Small intestine (tissue), 7 donors: ENCODE measurements around the gene DMKN. TPM values are rescaled to one million over a fixed set of nuclear protein-coding genes. Genes with fewer than 3 reads are reported as not detected.

ENCODE experiments used
- DNase-seq, 2 donors: peaks; one replicate each; pipeline versions ENCODE4 v3.0.0 to v3.0.0-alpha.2; 2013
- FAIRE-seq: peaks from 2 replicates; lab custom pipeline; 2012; peaks lifted over from hg19 to GRCh38; lab: Jason Lieb, UNC
- H3K27ac ChIP-seq, 3 donors: one replicate each; pipeline ENCODE4 v1.5.1; 2013; ENCODE audit warnings: low read length in 2 of 3, mild to moderate bottlenecking in 2 of 3, control low read depth in 1 of 3, inconsistent platforms in 1 of 3, low read depth in 1 of 3, moderate library complexity in 1 of 3
- H3K27me3 ChIP-seq, 3 donors: one replicate each; pipeline ENCODE4 v1.6.1; 2013; ENCODE audit warnings: low read length in 3 of 3, inconsistent platforms in 1 of 3; ENCODE audit not compliant: control insufficient read depth in 3 of 3, insufficient read depth in 3 of 3
- H3K36me3 ChIP-seq, 3 donors: one replicate each; pipeline ENCODE4 v1.6.1; 2013; ENCODE audit warnings: low read length in 3 of 3, inconsistent platforms in 1 of 3, low read depth in 1 of 3, mild to moderate bottlenecking in 1 of 3, moderate library complexity in 1 of 3; ENCODE audit not compliant: control insufficient read depth in 3 of 3, insufficient read depth in 2 of 3
- H3K4me1 ChIP-seq, 3 donors: one replicate each; pipeline ENCODE4 v1.6.1; 2013; ENCODE audit warnings: low read length in 2 of 3, inconsistent platforms in 1 of 3, low read depth in 1 of 3, mild to moderate bottlenecking in 1 of 3, moderate library complexity in 1 of 3; ENCODE audit not compliant: control insufficient read depth in 3 of 3, insufficient read depth in 2 of 3
- H3K4me3 ChIP-seq, 3 donors: one replicate each; pipeline ENCODE4 v1.5.1; 2013; ENCODE audit warnings: low read length in 3 of 3, control low read depth in 1 of 3, inconsistent platforms in 1 of 3, low read depth in 1 of 3, mild to moderate bottlenecking in 1 of 3, moderate library complexity in 1 of 3
- H3K9me3 ChIP-seq, 2 donors: one replicate each; pipeline ENCODE4 v1.6.1; 2013; ENCODE audit warnings: low read depth in 1 of 2, low read length in 1 of 2; ENCODE audit not compliant: control insufficient read depth in 2 of 2, insufficient read depth in 1 of 2
- WGBS, 3 donors: extraction: QIAGEN DNeasy Blood & Tissue Kit; methylation state at CpG; one replicate each; pipeline ENCODE4 v1.1.7; 2013; 5-methylcytosine and 5-hydroxymethylcytosine counted together
- polyA plus RNA-seq, 4 donors: library from polyadenylated mRNA; stranded (reverse) in 3 of 4; unstranded in 1 of 4; fragments of 200-250 nt in 3 of 4; fragments of 120-200 nt in 1 of 4; gene quantifications; one replicate each; pipeline versions ENCODE4 v1.2.1 to v1.2.3, GENCODE V29; 2013
- donor health status: healthy with polysubstance abuse.
- donor health status: control.
- donor health status: control.
- donor health status: Bipolar disorder and iron deficiency.
- donor health status: healthy.

DMKN gene
- polyA plus RNA-seq, 4 donors, result 4.7 to 36.9 (median 7.6) TPM; not detected in 1

GRCh38 chr19:35454663-35455062 is 58.8 kb downstream of the DMKN start:
- no peak for FAIRE-seq

GRCh38 chr19:35451338-35452096 is 61.9 kb downstream of the DMKN start:
- Histone ChIP-seq H3K36me3 (no peaks in the 10 kb centered on the region), H3K27me3 (peaks cover 0 to 4% (median 3%) of the 10 kb centered on the region in 3 donors), H3K4me3 (no peak overlapping the region), H3K27ac (no peak overlapping the region), H3K9me3 (no peaks in the 10 kb centered on the region), H3K4me1 (peaks cover 0 to 24% (median 8%) of the 10 kb centered on the region in 3 donors)
- FAIRE-seq (no peak), DNase-seq (no peak)
- WGBS, 3 donors, result 71 to 80% (median 80%) methylated on average over 7 of the region's 7 CpGs

More at GRCh38 chr19:35454663-35455062, 58.8 kb downstream of the DMKN start:
- 77 to 87% (median 83%) methylated on average over 2 of the region's 2 CpGs for WGBS, 3 donors
- H3K27me3 ChIP-seq, result peaks cover 0 to 3% (median 0%) of the 10 kb centered on the region in 3 donors
- no peak overlapping the region for H3K4me3 ChIP-seq
- DNase-seq, result no peak
- H3K4me1 ChIP-seq, result peaks cover 0 to 14% (median 9%) of the 10 kb centered on the region in 3 donors
- H3K36me3 ChIP-seq, result no peaks in the 10 kb centered on the region
- no peaks in the 10 kb centered on the region for H3K9me3 ChIP-seq
- H3K27ac ChIP-seq, result no peak overlapping the region

- WGBS, 3 donors, result 28 to 60% (median 40%) methylated on average over 27 of the region's 27 CpGs
- FAIRE-seq, result no peak
- peak; percentile 61 to 65 for DNase-seq
- Histone ChIP-seq H3K27me3 (peaks cover 0 to 4% (median 3%) of the 10 kb centered on the region in 3 donors), H3K4me1 (peaks cover 0 to 24% (median 8%) of the 10 kb centered on the region in 3 donors), H3K9me3 (no peaks in the 10 kb centered on the region), H3K27ac (peak overlapping the region in 2 of 3 donors; percentile 50 to 71), H3K36me3 (no peaks in the 10 kb centered on the region), H3K4me3 (no peak overlapping the region)
These were observed 63.9 kb downstream of the DMKN start for GRCh38 chr19:35449359-35450043.

GRCh38 chr19:35447606-35448469 is 65.6 kb downstream of the DMKN start, which contains the start of gene FFAR2:
TSS of gene FFAR2 (plus strand) at chr19:35448257. CDS start at chr19:35449715, 1,458 bp downstream.
- no peak within 1 kb of the TSS for H3K4me3 ChIP-seq
- peak within 1 kb of the TSS in 2 of 3 donors; percentile 50 to 71 for H3K27ac ChIP-seq
- H3K9me3 ChIP-seq, result no peaks in the 10 kb centered on the region
- H3K27me3 ChIP-seq, result peaks cover 0 to 4% (median 3%) of the 10 kb centered on the region in 3 donors
- DNase-seq, result no peak
- 86 to 87% (median 87%) methylated on average over 12 of the region's 12 CpGs for WGBS, 3 donors
- no peaks in the 10 kb centered on the region for H3K36me3 ChIP-seq
- peaks cover 0 to 24% (median 8%) of the 10 kb centered on the region in 3 donors for H3K4me1 ChIP-seq
- no peak for FAIRE-seq

Other genes starting within 250 kb of the DMKN start
- 100 to 1,000 TPM in 2 of 4 donors, 10 to 100 TPM in 2; 74.7 to 127 (median 109) TPM for gene USF2, start 244.7 kb downstream of the DMKN start, polyA plus RNA-seq
- gene HAMP, start 231.1 kb downstream of the DMKN start, polyA plus RNA-seq, result under 1 TPM in 2 of 4 donors, not detected in 2; 0.01 to 0.18 TPM
- under 1 TPM in 1 of 4 donors, not detected in 3; 0.07 TPM for gene MAG, start 221.5 kb downstream of the DMKN start, polyA plus RNA-seq
- gene CD22, start 184.5 kb downstream of the DMKN start, polyA plus RNA-seq, result 1 to 10 TPM in 3 of 4 donors, under 1 TPM in 1; 0.81 to 5.0 (median 2.2) TPM
- under 1 TPM in 2 of 4 donors, not detected in 2; 0.18 to 0.74 TPM for gene FFAR1, start 165.7 kb downstream of the DMKN start, polyA plus RNA-seq
- gene FFAR3, start 155.2 kb downstream of the DMKN start, polyA plus RNA-seq, result 1 to 10 TPM in 1 of 4 donors, under 1 TPM in 1, not detected in 2; 0.50 to 1.0 TPM
- under 1 TPM in 2 of 4 donors, not detected in 2; 0.06 to 0.15 TPM for gene GPR42, start 142.6 kb downstream of the DMKN start, polyA plus RNA-seq
- gene FFAR2, start 65.4 kb downstream of the DMKN start, polyA plus RNA-seq, result 1 to 10 TPM in 1 of 4 donors, under 1 TPM in 3; 0.54 to 3.7 (median 0.81) TPM
- under 1 TPM in 1 of 4 donors, not detected in 3; 0.37 TPM for gene KRTDAP, start 23.2 kb downstream of the DMKN start, polyA plus RNA-seq
- 1 to 10 TPM in 1 of 4 donors, under 1 TPM in 2, not detected in 1; 0.07 to 1.8 (median 0.54) TPM for gene SBSN, start 14.7 kb upstream of the DMKN start, polyA plus RNA-seq
- not detected for gene GAPDHS, start 19.8 kb upstream of the DMKN start, polyA plus RNA-seq
- gene TMEM147, start 32.0 kb upstream of the DMKN start, polyA plus RNA-seq, result 100 to 1,000 TPM in 1 of 4 donors, 10 to 100 TPM in 3; 40.3 to 149 (median 77.5) TPM
- under 1 TPM in 1 of 4 donors, not detected in 3; 0.36 TPM for gene ATP4A, start 50.0 kb upstream of the DMKN start, polyA plus RNA-seq
- not detected for gene PMIS2, start 72.5 kb upstream of the DMKN start, polyA plus RNA-seq
- 10 to 100 TPM in 1 of 4 donors, 1 to 10 TPM in 2, under 1 TPM in 1; 0.67 to 12.6 (median 5.5) TPM for gene HAUS5, start 99.1 kb upstream of the DMKN start, polyA plus RNA-seq
- 10 to 100 TPM; 59.7 to 71.5 (median 64.9) TPM for gene RBM42, start 115.4 kb upstream of the DMKN start, polyA plus RNA-seq
- gene ETV2, start 128.1 kb upstream of the DMKN start, polyA plus RNA-seq, result 1 to 10 TPM; 2.1 to 7.3 (median 4.2) TPM
- 1,000 to 10,000 TPM in 3 of 4 donors, 100 to 1,000 TPM in 1; 326 to 2,391 (median 1,554) TPM for gene COX6B1, start 134.7 kb upstream of the DMKN start, polyA plus RNA-seq
- under 1 TPM in 1 of 4 donors, not detected in 3; 0.07 TPM for gene UPK1A, start 152.9 kb upstream of the DMKN start, polyA plus RNA-seq
- under 1 TPM in 2 of 4 donors, not detected in 2; 0.22 to 0.35 TPM for gene ZBTB32, start 190.9 kb upstream of the DMKN start, polyA plus RNA-seq
- gene KMT2B, start 204.4 kb upstream of the DMKN start, polyA plus RNA-seq, result 10 to 100 TPM; 21.6 to 47.9 (median 26.3) TPM
- 10 to 100 TPM in 3 of 4 donors, 1 to 10 TPM in 1; 4.3 to 17.8 (median 12.1) TPM for gene IGFLR1, start 228.8 kb upstream of the DMKN start, polyA plus RNA-seq
- 10 to 100 TPM; 14.6 to 99.7 (median 34.7) TPM for gene U2AF1L4, start 231.8 kb upstream of the DMKN start, polyA plus RNA-seq
- gene PSENEN, start 232.0 kb upstream of the DMKN start, polyA plus RNA-seq, result 10 to 100 TPM; 59.7 to 95.9 (median 70.1) TPM
- gene LIN37, start 234.9 kb upstream of the DMKN start, polyA plus RNA-seq, result 10 to 100 TPM in 3 of 4 donors, 1 to 10 TPM in 1; 9.6 to 58.6 (median 26.7) TPM
- 10 to 100 TPM in 2 of 4 donors, 1 to 10 TPM in 2; 2.0 to 41.7 (median 11.5) TPM for gene HSPB6, start 243.4 kb upstream of the DMKN start, polyA plus RNA-seq
- gene PROSER3, start 244.5 kb upstream of the DMKN start, polyA plus RNA-seq, result 10 to 100 TPM in 2 of 4 donors, 1 to 10 TPM in 2; 1.8 to 15.0 (median 6.2) TPM